Liver (tissue), 9 donors: ENCODE measurements around the gene CST3. TPM values are rescaled to one million over a fixed set of nuclear protein-coding genes. Genes with fewer than 3 reads are reported as not detected.

Experiments
- DNase-seq: peaks from one replicate; pipeline ENCODE4 v3.0.0-alpha.2; 2017; ENCODE audit warnings: low spot score
- H3K27ac ChIP-seq, 2 donors: one replicate each; pipeline ENCODE4 v1.7.0; 2013; ENCODE audit warnings: inconsistent platforms in 2 of 2, low read length in 2 of 2, control low read depth in 1 of 2, low read depth in 1 of 2, mild to moderate bottlenecking in 1 of 2
- H3K27me3 ChIP-seq, 4 donors: one replicate each; pipeline versions ENCODE4 v1.6.1 to v1.7.0; 2013; ENCODE audit warnings: low read length in 3 of 4, inconsistent platforms in 1 of 4, mild to moderate bottlenecking in 1 of 4, moderate library complexity in 1 of 4; ENCODE audit not compliant: control insufficient read depth in 4 of 4, insufficient read depth in 4 of 4
- H3K36me3 ChIP-seq, 4 donors: one replicate each; pipeline versions ENCODE4 v1.6.1 to v1.7.0; 2013; ENCODE audit warnings: low read length in 3 of 4, mild to moderate bottlenecking in 3 of 4, low read depth in 1 of 4, moderate library complexity in 1 of 4; ENCODE audit not compliant: control insufficient read depth in 4 of 4, insufficient read depth in 3 of 4
- H3K4me1 ChIP-seq, 4 donors: one replicate each; pipeline versions ENCODE4 v1.6.1 to v1.7.0; 2013; ENCODE audit warnings: low read length in 3 of 4, mild to moderate bottlenecking in 3 of 4, moderate library complexity in 1 of 4; ENCODE audit not compliant: control insufficient read depth in 4 of 4, insufficient read depth in 4 of 4
- H3K4me3 ChIP-seq, 3 donors: one replicate each; pipeline versions ENCODE4 v1.6.1 to v1.7.0; 2013; ENCODE audit warnings: low read length in 3 of 3, control low read depth in 1 of 3, low read depth in 1 of 3, mild to moderate bottlenecking in 1 of 3
- H3K9ac ChIP-seq, 2 donors: one replicate each; pipeline ENCODE4 v1.7.0; 2013; ENCODE audit warnings: low read length in 2 of 2, mild to moderate bottlenecking in 2 of 2, moderate library complexity in 2 of 2, control low read depth in 1 of 2, low read depth in 1 of 2
- H3K9me3 ChIP-seq, 4 donors: one replicate each; pipeline versions ENCODE4 v1.6.1 to v1.7.0; 2013; ENCODE audit warnings: low read length in 3 of 4; ENCODE audit not compliant: control insufficient read depth in 4 of 4
- ATF3 ChIP-seq: IDR thresholded peaks from 2 replicates; pipeline ENCODE4 v1.6.1; 2016; ENCODE audit warnings: antibody characterized with exemption
- EGR1 ChIP-seq, 2 donors: IDR thresholded peaks; 2 replicates each; pipeline ENCODE4 v1.6.1; 2016 to 2018; ENCODE audit warnings: antibody characterized with exemption in 2 of 2, low read depth in 2 of 2
- FOXA1 ChIP-seq: IDR thresholded peaks from 2 replicates; pipeline ENCODE4 v1.6.1; 2016; ENCODE audit warnings: antibody characterized with exemption
- FOXA2 ChIP-seq: IDR thresholded peaks from 2 replicates; pipeline ENCODE4 v1.6.1; 2016; ENCODE audit warnings: antibody characterized with exemption
- GABPA ChIP-seq, 2 donors: IDR thresholded peaks in 1 of 2; conservative IDR thresholded peaks in 1 of 2; 2 replicates each; pipeline ENCODE4 v1.6.1; 2016; ENCODE audit warnings: antibody characterized with exemption in 2 of 2, mild to moderate bottlenecking in 1 of 2, moderate library complexity in 1 of 2
- HNF4A ChIP-seq, 2 donors: conservative IDR thresholded peaks; 2 replicates each; pipeline ENCODE4 v1.6.1; 2016; ENCODE audit warnings: antibody characterized with exemption in 2 of 2, mild to moderate bottlenecking in 2 of 2
- HNF4G ChIP-seq: IDR thresholded peaks from 2 replicates; pipeline ENCODE4 v1.6.1; 2016; ENCODE audit warnings: antibody characterized with exemption
- JUND ChIP-seq, 2 donors: IDR thresholded peaks; 2 replicates each; pipeline ENCODE4 v1.6.1; 2016; ENCODE audit warnings: antibody characterized with exemption in 2 of 2
- NR2F2 ChIP-seq: IDR thresholded peaks from 2 replicates; pipeline ENCODE4 v1.6.1; 2016; ENCODE audit warnings: antibody characterized with exemption
- RXRA ChIP-seq, 2 donors: IDR thresholded peaks; 2 replicates each; pipeline ENCODE4 v1.6.1; 2017 to 2018; ENCODE audit warnings: antibody characterized with exemption in 2 of 2, mild to moderate bottlenecking in 1 of 2
- SP1 ChIP-seq: IDR thresholded peaks from 2 replicates; pipeline ENCODE4 v1.6.1; 2018; ENCODE audit warnings: antibody characterized with exemption, mild to moderate bottlenecking
- TAF1 ChIP-seq: conservative IDR thresholded peaks from 2 replicates; pipeline ENCODE4 v1.6.1; 2016; ENCODE audit warnings: antibody characterized with exemption, mild to moderate bottlenecking
- YY1 ChIP-seq: IDR thresholded peaks from 2 replicates; pipeline ENCODE4 v1.6.1; 2016; ENCODE audit warnings: antibody characterized with exemption, mild to moderate bottlenecking
- WGBS: extraction: QIAGEN DNeasy Blood & Tissue Kit; methylation state at CpG from one replicate; pipeline ENCODE4 v1.1.7; 2013; 5-methylcytosine and 5-hydroxymethylcytosine counted together
- polyA plus RNA-seq, 2 donors: library from polyadenylated mRNA; stranded (reverse) in 1 of 2; unstranded in 1 of 2; fragments of 200-250 nt in 1 of 2; fragments of >200 nt in 1 of 2; fragmentation: Nextera tagmentation in 1 of 2; extraction: Ambion mirVana in 1 of 2; gene quantifications; one replicate each; pipeline versions ENCODE4 v1.2.1 to v1.2.3, GENCODE V29; 2013 to 2015
- total RNA-seq, 2 donors: library from RNA; depleted of rRNA; stranded (reverse); fragments of >200 nt; gene quantifications; one replicate each; pipeline ENCODE4 v1.2.3, GENCODE V29; 2014
- TF ChIP-seq, protein P1 (sequence below): fragments of 150-350 bp; IDR thresholded peaks from 2 replicates; pipeline ENCODE4 v1.5.1; 2017; ENCODE audit warnings: improper control_type of control experiment, low read depth, low read length; ENCODE audit not compliant: missing input control
- TF ChIP-seq, protein P2 (sequence below): IDR thresholded peaks from 2 replicates; pipeline ENCODE4 v1.6.1; 2016; ENCODE audit warnings: antibody characterized with exemption
- TF ChIP-seq, protein P3 (sequence below): IDR thresholded peaks from 2 replicates; pipeline ENCODE4 v1.6.1; 2016; ENCODE audit warnings: antibody characterized with exemption, mild to moderate bottlenecking
- donor health status: healthy.
- donor health status: healthy.
- donor health status: healthy.
- donor health status: healthy.
- donor health status: healthy.

CST3 gene
- total and polyA plus RNA-seq, 4 donors: 153 to 1,712 (median 513) TPM

- TF ChIP-seq YY1: no peak
- no peak for TF ChIP-seq FOXA1
- TF ChIP-seq GABPA (IDR thresholded peaks at IDR 0.05 in 1 of 2, conservative IDR thresholded peaks at IDR 0.05 in 1 of 2): no peak
- TF ChIP-seq FOXA2: no peak
- TF ChIP-seq, protein P1, sequence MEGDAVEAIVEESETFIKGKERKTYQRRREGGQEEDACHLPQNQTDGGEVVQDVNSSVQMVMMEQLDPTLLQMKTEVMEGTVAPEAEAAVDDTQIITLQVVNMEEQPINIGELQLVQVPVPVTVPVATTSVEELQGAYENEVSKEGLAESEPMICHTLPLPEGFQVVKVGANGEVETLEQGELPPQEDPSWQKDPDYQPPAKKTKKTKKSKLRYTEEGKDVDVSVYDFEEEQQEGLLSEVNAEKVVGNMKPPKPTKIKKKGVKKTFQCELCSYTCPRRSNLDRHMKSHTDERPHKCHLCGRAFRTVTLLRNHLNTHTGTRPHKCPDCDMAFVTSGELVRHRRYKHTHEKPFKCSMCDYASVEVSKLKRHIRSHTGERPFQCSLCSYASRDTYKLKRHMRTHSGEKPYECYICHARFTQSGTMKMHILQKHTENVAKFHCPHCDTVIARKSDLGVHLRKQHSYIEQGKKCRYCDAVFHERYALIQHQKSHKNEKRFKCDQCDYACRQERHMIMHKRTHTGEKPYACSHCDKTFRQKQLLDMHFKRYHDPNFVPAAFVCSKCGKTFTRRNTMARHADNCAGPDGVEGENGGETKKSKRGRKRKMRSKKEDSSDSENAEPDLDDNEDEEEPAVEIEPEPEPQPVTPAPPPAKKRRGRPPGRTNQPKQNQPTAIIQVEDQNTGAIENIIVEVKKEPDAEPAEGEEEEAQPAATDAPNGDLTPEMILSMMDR: no peak
- no peak for TF ChIP-seq RXRA (IDR thresholded peaks at IDR 0.05)
- no peak for TF ChIP-seq HNF4A (conservative IDR thresholded peaks at IDR 0.05)
- TF ChIP-seq HNF4G: no peak
- TF ChIP-seq ATF3: no peak
- TF ChIP-seq JUND (IDR thresholded peaks at IDR 0.05): no peak
- no peak for TF ChIP-seq NR2F2
- no peak for TF ChIP-seq EGR1 (IDR thresholded peaks at IDR 0.05; ENCODE audit: low read depth in 2 of 2)
- TF ChIP-seq, protein P2, sequence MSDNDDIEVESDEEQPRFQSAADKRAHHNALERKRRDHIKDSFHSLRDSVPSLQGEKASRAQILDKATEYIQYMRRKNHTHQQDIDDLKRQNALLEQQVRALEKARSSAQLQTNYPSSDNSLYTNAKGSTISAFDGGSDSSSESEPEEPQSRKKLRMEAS: no peak
- TF ChIP-seq SP1: no peak
- TF ChIP-seq, protein P3, sequence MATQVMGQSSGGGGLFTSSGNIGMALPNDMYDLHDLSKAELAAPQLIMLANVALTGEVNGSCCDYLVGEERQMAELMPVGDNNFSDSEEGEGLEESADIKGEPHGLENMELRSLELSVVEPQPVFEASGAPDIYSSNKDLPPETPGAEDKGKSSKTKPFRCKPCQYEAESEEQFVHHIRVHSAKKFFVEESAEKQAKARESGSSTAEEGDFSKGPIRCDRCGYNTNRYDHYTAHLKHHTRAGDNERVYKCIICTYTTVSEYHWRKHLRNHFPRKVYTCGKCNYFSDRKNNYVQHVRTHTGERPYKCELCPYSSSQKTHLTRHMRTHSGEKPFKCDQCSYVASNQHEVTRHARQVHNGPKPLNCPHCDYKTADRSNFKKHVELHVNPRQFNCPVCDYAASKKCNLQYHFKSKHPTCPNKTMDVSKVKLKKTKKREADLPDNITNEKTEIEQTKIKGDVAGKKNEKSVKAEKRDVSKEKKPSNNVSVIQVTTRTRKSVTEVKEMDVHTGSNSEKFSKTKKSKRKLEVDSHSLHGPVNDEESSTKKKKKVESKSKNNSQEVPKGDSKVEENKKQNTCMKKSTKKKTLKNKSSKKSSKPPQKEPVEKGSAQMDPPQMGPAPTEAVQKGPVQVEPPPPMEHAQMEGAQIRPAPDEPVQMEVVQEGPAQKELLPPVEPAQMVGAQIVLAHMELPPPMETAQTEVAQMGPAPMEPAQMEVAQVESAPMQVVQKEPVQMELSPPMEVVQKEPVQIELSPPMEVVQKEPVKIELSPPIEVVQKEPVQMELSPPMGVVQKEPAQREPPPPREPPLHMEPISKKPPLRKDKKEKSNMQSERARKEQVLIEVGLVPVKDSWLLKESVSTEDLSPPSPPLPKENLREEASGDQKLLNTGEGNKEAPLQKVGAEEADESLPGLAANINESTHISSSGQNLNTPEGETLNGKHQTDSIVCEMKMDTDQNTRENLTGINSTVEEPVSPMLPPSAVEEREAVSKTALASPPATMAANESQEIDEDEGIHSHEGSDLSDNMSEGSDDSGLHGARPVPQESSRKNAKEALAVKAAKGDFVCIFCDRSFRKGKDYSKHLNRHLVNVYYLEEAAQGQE: no peak
- Histone ChIP-seq H3K36me3 (peaks cover 0 to 1% (median 0%) of the 10 kb centered on the region in 4 donors), H3K4me1 (peaks cover 0 to 2% (median 0%) of the 10 kb centered on the region in 4 donors), H3K27me3 (no peaks in the 10 kb centered on the region), H3K27ac (no peak overlapping the region), H3K4me3 (no peak overlapping the region), H3K9ac (no peak overlapping the region), H3K9me3 (no peaks in the 10 kb centered on the region)
- 66% methylated on average over 4 of the region's 4 CpGs for WGBS
- no peak for DNase-seq
Measured at GRCh38 chr20:23646106-23646873, 8.5 kb upstream of the CST3 start.

- H3K9ac ChIP-seq: no peak overlapping the region
- TF ChIP-seq EGR1 (IDR thresholded peaks at IDR 0.05; ENCODE audit: low read depth in 2 of 2) (no peak), SP1 (no peak), TAF1 (no peak), FOXA1 (no peak), HNF4G (no peak), YY1 (no peak), NR2F2 (no peak)
- TF ChIP-seq, protein P1: no peak
- TF ChIP-seq, protein P2: no peak
- H3K4me1 ChIP-seq: peaks cover 0 to 4% (median 1%) of the 10 kb centered on the region in 4 donors
- no peak for DNase-seq
- WGBS: 88% methylated on average over 1 of the region's 1 CpG
- H3K27ac ChIP-seq: no peak overlapping the region
- H3K36me3 ChIP-seq: peaks cover 0 to 1% (median 0%) of the 10 kb centered on the region in 4 donors
- no peaks in the 10 kb centered on the region for H3K9me3 ChIP-seq
- H3K4me3 ChIP-seq: no peak overlapping the region
- H3K27me3 ChIP-seq: no peaks in the 10 kb centered on the region
Measured at GRCh38 chr20:23645575-23645974, 7.8 kb upstream of the CST3 start.
